ENCODE results near the gene LELP1. TPM values are rescaled to one million over a fixed set of nuclear protein-coding genes. Genes with fewer than 3 reads are reported as not detected.

The LELP1 gene
- total RNA-seq, 1 donor, result not detected

DNA sequence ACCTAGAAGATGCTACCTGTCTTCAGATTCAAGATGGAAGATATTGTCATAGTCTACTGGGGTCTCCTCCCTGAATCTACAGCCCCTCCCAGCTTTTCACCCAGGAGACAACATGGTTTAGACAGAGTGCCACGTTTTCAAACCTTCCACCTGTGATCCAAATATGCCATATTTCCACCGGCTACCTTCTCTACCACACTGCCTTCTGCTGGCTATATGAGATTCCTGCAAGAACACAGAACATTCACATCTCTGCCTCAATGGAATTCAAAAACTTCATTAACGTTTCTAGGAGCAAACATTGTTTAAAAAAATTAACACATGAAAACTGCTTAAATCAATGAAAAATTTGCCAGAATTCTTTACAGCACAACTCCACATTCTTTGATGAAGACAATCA lies 12.9 kb upstream of the LELP1 start:
- TF ChIP-seq, protein P1, sequence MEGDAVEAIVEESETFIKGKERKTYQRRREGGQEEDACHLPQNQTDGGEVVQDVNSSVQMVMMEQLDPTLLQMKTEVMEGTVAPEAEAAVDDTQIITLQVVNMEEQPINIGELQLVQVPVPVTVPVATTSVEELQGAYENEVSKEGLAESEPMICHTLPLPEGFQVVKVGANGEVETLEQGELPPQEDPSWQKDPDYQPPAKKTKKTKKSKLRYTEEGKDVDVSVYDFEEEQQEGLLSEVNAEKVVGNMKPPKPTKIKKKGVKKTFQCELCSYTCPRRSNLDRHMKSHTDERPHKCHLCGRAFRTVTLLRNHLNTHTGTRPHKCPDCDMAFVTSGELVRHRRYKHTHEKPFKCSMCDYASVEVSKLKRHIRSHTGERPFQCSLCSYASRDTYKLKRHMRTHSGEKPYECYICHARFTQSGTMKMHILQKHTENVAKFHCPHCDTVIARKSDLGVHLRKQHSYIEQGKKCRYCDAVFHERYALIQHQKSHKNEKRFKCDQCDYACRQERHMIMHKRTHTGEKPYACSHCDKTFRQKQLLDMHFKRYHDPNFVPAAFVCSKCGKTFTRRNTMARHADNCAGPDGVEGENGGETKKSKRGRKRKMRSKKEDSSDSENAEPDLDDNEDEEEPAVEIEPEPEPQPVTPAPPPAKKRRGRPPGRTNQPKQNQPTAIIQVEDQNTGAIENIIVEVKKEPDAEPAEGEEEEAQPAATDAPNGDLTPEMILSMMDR (IDR thresholded peaks at IDR 0.05; ENCODE audit: insufficient read depth, low read depth, low read length), result no peak
- no peak overlapping the region for H3K4me3 ChIP-seq (ENCODE audit: low read depth, low read length)
- no peak for DNase-seq (ENCODE audit: low read depth)

DNA sequence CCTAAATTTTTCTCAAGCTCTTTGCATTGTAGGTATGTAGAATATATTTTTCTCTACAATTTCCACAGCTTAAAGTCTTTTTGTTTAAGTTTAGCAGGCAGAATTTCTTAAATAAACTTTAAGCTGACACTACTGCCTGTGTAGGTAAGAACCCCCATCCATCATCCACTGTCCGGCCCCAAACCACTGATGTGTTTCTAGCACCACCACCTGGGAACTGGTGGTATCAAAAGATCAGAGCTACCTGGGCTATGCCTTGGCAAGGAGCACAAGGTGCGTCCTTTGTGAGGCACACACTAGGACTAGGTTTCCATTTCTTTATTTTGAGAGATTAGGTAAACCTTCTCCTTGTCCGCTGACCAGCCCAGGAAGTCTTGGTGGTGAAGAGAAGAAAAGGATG lies 10.5 kb upstream of the LELP1 start:
- DNase-seq (ENCODE audit: low read depth), result no peak
- TF ChIP-seq, protein P1 (IDR thresholded peaks at IDR 0.05; ENCODE audit: insufficient read depth, low read depth, low read length), result no peak

DNA sequence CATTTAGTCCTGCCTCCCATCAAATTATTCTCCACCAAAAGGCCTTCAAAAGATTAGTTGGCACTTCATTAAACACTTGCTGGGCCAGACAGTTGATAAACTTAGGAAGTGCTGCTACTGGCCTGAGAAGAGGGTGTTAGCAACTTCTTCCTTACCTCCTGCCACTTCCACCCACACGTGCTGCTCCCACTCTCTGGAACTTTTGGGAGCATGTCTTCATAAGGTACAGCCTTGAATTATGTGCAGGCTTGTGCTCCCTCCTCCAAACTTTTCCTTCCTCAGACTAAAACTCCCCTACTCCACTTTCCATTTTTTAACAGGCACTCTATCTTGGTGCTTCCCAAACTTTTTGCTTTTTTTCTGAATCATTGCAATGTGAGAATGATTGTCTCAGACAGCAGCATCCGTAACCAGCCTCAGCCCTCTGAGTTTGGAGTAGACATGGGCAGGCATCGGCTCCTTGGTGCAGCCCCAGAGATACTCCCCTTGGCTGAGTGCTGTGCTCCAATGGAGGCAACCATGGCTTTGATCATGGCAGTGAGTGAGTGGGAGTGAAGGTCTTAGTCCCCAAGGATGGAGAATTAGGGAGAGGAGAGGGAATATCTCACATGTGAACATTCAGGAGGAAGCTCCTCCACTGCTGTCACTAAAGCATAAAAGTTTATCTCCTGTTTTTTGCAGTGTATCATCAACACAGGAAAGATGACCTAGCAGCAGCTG lies 8.7 kb upstream of the LELP1 start:
- H3K4me3 ChIP-seq (ENCODE audit: low read depth, low read length), result no peak overlapping the region
- no peak for DNase-seq (ENCODE audit: low read depth)
- TF ChIP-seq, protein P1 (IDR thresholded peaks at IDR 0.05; ENCODE audit: insufficient read depth, low read depth, low read length), result no peak

More for the DNA sequence above, 10.5 kb upstream of the LELP1 start:
- no peak overlapping the region for H3K4me3 ChIP-seq (ENCODE audit: low read depth, low read length)

DNA sequence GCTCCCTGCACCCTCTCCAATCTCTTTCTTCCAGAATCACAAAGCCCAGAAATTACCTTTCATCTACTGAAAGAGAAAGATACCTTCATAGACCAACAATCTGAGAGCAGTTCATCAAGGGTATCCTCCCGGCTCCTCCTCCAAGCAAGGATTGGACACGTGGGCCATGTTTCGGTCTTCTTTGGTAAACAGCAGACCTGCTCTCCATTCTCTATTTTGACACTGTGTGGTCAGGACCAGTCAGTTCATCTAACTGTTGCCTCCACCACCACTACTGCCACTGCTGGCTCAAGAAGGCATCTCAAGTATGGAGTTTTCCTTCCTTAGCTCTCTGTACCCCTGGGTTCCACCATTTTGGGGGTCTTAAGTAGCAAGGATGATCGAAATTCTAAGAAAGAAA lies 8.0 kb upstream of the LELP1 start:
- no peak overlapping the region for H3K4me3 ChIP-seq (ENCODE audit: low read depth, low read length)
- DNase-seq (ENCODE audit: low read depth), result no peak
- TF ChIP-seq, protein P1 (IDR thresholded peaks at IDR 0.05; ENCODE audit: insufficient read depth, low read depth, low read length), result no peak

DNA sequence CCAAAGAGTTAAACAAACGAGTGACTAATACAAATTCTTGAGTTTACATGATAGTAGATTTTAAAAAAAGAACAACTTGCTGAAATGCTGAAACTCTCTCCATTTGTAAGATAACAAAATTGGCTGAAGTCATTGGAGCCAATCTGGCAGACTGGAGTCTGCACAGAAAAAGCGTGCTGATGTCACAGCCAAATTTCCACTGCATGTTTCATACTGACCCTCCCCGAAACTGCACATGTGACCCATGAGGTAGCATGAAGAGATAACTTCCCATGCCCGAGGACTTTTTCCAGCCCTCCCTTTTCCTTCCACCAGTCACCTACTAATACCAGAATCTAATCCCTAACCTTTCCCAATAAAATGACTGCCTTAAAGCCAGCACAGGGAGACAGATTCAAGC lies 1.2 kb upstream of the LELP1 start:
- TF ChIP-seq, protein P1 (IDR thresholded peaks at IDR 0.05; ENCODE audit: insufficient read depth, low read depth, low read length), result no peak
- H3K4me3 ChIP-seq (ENCODE audit: low read depth, low read length), result no peak overlapping the region
- no peak for DNase-seq (ENCODE audit: low read depth)

DNA sequence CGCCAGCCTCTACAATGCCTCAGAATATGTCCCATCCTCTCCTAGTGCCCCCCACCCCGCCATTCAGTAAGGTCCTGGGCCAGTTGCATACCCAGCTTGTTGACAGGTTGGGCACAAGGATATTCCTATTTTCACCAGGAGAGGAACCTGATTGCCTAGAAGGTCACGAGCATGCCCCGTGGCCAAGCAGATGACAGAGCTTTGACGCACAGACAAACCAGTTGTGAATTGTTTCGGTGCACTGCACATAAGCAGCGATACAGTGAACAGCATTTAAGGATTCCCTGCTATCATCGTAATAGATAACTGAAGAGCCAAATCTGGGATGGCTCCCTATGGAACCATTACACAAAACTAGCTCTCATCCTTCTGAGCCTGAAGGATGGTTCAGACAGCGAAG lies 3.4 kb downstream of the LELP1 start:
- TF ChIP-seq, protein P1 (IDR thresholded peaks at IDR 0.05; ENCODE audit: insufficient read depth, low read depth, low read length), result no peak
- DNase-seq (ENCODE audit: low read depth), result no peak
- no peak overlapping the region for H3K4me3 ChIP-seq (ENCODE audit: low read depth, low read length)

DNA sequence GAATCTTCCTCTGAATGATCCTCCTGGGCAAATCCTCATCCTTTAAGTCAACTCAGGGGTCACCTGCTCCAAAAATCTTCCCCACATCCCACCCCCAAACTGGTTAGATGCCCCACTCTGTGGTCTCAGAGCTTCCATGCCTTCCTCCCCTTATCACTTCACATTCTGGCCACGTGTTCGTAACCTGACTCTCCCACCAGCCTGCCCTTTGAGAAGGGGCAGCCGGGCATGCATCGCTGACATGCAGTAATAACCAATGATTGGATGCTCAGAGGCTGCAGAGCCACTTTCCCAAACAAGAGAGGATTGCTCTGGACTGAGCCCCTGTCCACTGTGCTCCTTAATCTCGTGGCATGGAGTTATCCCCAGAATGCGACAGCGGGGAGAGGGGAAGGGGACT lies 7.0 kb downstream of the LELP1 start:
- DNase-seq (ENCODE audit: low read depth), result no peak
- TF ChIP-seq, protein P1 (IDR thresholded peaks at IDR 0.05; ENCODE audit: insufficient read depth, low read depth, low read length), result no peak
- H3K4me3 ChIP-seq (ENCODE audit: low read depth, low read length), result no peak overlapping the region

Data from fibroblast of villous mesenchyme (primary cell).